ENCODE data around the gene DMRTC2. TPM values are rescaled to one million over a fixed set of nuclear protein-coding genes. Genes with fewer than 3 reads are reported as not detected.

The DMRTC2 gene
- total RNA-seq, 2 donors from 2014 or later = not detected

DNA sequence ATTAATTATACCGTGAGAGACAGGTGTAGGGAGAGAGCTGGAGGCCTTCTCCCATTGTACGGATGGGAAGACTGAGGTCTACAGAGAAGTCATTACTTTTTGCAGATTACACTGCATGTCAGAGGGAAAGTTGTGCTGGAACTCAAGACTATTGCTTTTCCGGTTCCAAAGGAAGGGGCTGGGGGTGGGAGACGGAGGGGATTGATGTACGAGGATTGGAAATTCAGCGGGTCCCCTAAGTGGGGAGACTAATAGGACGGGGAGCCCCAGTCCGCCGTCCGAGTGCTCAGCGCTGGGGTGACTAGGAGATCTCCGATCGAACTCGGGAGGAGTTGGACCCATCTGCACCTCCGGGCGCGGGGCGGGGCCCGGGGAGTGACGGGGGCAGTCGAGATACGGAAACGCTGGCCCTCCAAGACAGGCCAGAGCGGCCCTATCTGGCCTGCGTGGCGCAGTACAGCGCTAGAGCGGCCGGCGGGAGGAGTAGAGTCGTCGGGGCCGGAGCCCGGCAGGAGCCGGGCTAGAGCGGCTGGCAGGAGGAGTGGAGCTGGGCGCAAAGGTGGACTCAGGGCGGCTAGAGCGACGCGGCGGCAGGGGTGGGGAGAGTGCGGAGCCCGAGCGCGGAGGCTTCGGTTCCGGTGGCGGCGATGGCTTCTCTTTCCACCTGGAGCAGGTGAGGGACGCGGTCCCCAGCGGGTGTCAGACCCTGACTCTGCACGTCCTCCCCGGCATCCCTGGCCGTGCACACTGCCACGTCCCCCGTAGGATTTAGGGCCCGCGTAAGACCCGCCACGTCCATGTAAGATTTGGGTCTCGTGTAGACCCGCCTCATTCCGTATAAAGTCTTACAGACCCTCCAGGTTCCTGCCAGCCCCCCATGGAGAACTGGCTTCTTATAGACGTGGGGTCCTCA, 39.2 kb downstream of the DMRTC2 start:
- TF ChIP-seq, protein P1, sequence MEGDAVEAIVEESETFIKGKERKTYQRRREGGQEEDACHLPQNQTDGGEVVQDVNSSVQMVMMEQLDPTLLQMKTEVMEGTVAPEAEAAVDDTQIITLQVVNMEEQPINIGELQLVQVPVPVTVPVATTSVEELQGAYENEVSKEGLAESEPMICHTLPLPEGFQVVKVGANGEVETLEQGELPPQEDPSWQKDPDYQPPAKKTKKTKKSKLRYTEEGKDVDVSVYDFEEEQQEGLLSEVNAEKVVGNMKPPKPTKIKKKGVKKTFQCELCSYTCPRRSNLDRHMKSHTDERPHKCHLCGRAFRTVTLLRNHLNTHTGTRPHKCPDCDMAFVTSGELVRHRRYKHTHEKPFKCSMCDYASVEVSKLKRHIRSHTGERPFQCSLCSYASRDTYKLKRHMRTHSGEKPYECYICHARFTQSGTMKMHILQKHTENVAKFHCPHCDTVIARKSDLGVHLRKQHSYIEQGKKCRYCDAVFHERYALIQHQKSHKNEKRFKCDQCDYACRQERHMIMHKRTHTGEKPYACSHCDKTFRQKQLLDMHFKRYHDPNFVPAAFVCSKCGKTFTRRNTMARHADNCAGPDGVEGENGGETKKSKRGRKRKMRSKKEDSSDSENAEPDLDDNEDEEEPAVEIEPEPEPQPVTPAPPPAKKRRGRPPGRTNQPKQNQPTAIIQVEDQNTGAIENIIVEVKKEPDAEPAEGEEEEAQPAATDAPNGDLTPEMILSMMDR (IDR thresholded peaks at IDR 0.05) = peak in 1 of 2 donors; percentile 56
- peaks cover 6% of the 10 kb centered on the region for H3K36me3 ChIP-seq
- no peaks in the 10 kb centered on the region for H3K27me3 ChIP-seq
- peak overlapping the region; percentile 79 to 83 for H3K4me3 ChIP-seq
- H3K9me3 ChIP-seq = no peaks in the 10 kb centered on the region
- peak; percentile 92 for DNase-seq (ENCODE audit: low spot score)
- peak overlapping the region; percentile 80 to 85 for H3K27ac ChIP-seq
- peaks cover 0 to 42% of the 10 kb centered on the region in 2 donors for H3K4me1 ChIP-seq

DNA sequence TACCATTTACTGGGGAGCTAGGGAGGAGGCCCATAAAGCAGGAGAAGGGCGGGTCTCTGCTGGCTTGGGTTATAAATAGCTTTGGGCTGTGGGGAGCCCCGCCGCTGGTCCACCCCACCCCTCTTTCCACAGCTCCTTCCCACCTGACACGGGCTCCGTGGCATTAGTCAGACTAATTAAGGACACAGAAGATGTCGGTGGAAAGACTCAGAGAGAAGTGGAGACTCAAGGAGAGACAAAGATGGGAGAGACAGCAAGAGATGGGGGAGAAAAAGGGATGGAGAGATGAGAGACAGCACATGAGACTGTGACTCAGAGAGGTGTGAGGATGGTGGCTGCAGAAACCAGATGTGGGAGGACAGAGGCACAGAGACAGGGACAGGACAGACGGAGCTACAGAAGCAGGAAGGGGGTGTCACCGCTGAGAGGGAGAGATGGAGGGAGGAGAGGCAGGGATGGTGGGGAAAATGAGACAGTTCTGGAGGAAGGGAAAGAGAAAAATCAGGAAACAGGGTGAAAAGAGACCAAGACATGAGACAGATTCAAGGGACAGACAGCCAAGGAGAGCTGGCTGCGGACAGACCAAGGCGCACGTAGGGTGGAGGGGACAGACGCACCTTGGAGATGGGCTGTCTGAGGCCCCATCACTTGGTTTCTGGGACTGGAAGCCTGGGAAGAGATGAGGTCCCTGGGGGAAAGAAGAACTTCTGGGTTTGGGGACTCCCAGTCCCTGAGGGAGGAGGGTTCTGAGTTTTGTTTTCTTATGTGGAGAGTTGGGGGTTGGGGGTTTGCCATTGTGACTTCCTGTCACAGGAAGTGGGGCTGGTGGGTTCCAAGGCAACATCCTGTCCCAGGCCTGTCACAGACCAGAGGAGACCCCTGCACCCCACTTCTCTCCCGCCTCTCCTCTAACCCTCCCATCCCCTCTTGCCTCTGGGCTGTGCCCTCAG, 42.2 kb downstream of the DMRTC2 start:
- Histone ChIP-seq H3K4me1 (peaks cover 0 to 42% of the 10 kb centered on the region in 2 donors), H3K4me3 (no peak overlapping the region), H3K27ac (no peak overlapping the region), H3K27me3 (no peaks in the 10 kb centered on the region), H3K36me3 (peaks cover 21% of the 10 kb centered on the region), H3K9me3 (no peaks in the 10 kb centered on the region)
- DNase-seq (ENCODE audit: low spot score) = no peak
- TF ChIP-seq, protein P1 (IDR thresholded peaks at IDR 0.05) = no peak

DNA sequence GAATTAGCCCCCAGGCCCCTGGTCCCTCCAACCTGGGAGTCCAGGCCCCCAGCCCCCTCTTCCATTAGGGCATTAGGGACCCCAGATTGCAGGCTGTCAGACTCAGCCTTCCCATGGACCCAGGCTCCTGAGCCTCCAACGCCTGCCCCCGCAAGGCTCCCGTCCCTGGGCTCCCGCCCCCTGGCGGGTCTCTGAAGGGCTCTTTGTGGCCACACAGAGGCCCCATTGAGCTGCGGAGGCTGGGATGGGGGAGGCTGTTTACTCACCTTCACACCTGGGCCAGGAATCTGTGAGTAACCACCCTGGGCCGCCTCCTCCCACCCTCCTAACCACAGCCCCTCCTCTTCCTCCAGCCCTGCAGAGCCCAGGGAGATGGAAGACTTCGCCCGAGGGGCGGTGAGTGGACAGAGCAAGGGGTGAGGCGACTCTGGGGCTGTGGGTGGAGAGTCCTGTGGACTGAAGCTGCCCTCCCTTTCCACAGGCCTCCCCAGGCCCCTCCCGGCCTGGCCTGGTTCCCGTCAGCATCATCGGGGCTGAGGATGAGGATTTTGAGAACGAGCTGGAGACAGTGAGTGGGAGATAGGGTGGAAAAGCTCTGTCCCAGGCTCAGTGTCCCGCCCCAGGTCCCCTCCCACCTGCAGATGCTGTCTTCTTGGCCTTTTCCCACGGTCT, 43.0 kb downstream of the DMRTC2 start:
- Histone ChIP-seq H3K27me3 (no peaks in the 10 kb centered on the region), H3K27ac (no peak overlapping the region), H3K4me1 (peaks cover 0 to 37% of the 10 kb centered on the region in 2 donors), H3K9me3 (no peaks in the 10 kb centered on the region), H3K4me3 (no peak overlapping the region), H3K36me3 (peaks cover 29% of the 10 kb centered on the region)
- DNase-seq (ENCODE audit: low spot score) = no peak
- TF ChIP-seq, protein P1 (IDR thresholded peaks at IDR 0.05) = no peak

DNA sequence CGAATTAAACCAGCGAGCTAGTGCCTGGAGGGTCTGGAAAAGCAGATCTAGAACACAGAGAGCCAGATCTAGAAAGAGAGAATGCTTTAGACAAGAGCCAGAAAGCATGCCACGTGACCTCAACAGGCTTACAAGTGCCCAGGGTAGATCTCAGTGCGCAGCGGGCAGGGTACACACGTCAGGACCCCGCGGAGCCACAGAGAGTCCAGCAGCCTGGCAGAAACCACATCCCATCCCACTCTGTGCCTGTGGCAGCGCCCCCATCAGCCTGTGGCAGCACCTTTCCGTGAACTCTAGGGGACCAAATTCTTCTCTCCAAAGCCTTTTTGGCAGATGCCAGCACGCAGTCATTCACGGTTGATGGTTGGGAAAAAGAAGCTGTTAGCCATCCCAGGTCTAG, 44.1 kb downstream of the DMRTC2 start:
- no peak for DNase-seq (ENCODE audit: low spot score)
- Histone ChIP-seq H3K9me3 (no peaks in the 10 kb centered on the region), H3K4me3 (no peak overlapping the region), H3K4me1 (peaks cover 0 to 37% of the 10 kb centered on the region in 2 donors), H3K27me3 (no peaks in the 10 kb centered on the region), H3K27ac (no peak overlapping the region), H3K36me3 (peaks cover 32% of the 10 kb centered on the region)
- TF ChIP-seq, protein P1 (IDR thresholded peaks at IDR 0.05) = no peak

DNA sequence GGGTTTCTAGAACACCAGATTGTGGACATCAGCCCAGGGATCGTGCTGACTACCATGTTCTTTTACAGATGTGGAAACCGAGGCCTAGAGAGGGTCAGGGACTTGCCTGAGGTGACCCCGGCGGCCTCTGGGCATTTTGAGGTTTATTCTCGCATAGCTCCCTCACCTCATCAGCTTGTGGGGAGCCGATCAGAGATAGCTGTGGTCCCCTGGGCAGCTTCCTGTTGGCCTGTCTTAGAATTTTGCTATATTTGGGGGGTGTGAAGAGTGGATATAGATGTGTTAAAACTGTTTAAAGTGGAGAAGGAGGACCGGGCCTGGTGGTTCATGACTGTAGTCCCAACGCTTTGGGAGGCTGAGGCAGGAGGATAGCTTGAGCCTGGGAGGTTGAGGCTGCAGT, 45.1 kb downstream of the DMRTC2 start:
- no peak overlapping the region for H3K27ac ChIP-seq
- peaks cover 39% of the 10 kb centered on the region for H3K36me3 ChIP-seq
- H3K4me3 ChIP-seq = no peak overlapping the region
- no peaks in the 10 kb centered on the region for H3K9me3 ChIP-seq
- H3K4me1 ChIP-seq = peaks cover 0 to 31% of the 10 kb centered on the region in 2 donors
- no peaks in the 10 kb centered on the region for H3K27me3 ChIP-seq
- DNase-seq (ENCODE audit: low spot score) = no peak
- TF ChIP-seq, protein P1 (IDR thresholded peaks at IDR 0.05) = no peak

Data from right atrium auricular region (tissue), 2 donors.